HepG2 (cell line): ENCODE data around the gene AVPR1A. TPM values are rescaled to one million over a fixed set of nuclear protein-coding genes. Genes with fewer than 3 reads are reported as not detected.

ENCODE experiments used
- ATAC-seq: fragments of 200-7000 bp; cut with Tn5 transposase; 3 replicates; pipeline ENCODE4 v1.9.1; 2020; ENCODE audit warnings: mild to moderate bottlenecking, moderate library complexity
- BruUV-seq: library from RNA; stranded (reverse); fragments of 400-500 nt; replicated peaks from 2 replicates; lab custom pipeline; 2021; lab: Mats Ljungman, UMichigan
- CTCF ChIA-PET: fragments of 300-600 bp; formaldehyde crosslinking; extraction: SDS; loops from one replicate; lab custom pipeline; 2021; ENCODE audit warnings: low total read pairs, inconsistent platforms, low intra/inter-chr PET ratio; lab: Yijun Ruan, JAX
- POLR2A ChIA-PET: fragments of 350-600 bp; sonication (Branson Sonifier 250); formaldehyde crosslinking; loops from one replicate; lab custom pipeline; 2020; ENCODE audit warnings: antibody characterized with exemption, inconsistent platforms; lab: Yijun Ruan, JAX
- DNase-seq: peaks from one replicate; pipeline ENCODE4 v3.0.0-alpha.2; 2015; ENCODE audit warnings: low spot score
- FAIRE-seq: peaks from 3 replicates; lab custom pipeline; 2011; peaks lifted over from hg19 to GRCh38; lab: Jason Lieb, UNC
- H2AFZ ChIP-seq: one replicate; pipeline ENCODE4 v1.6.1; 2011; ENCODE audit warnings: low read length, inconsistent platforms
- H3K27ac ChIP-seq: fragments of 300-600 bp; 3 replicates; pipeline ENCODE4 v1.8.0; 2011; ENCODE audit warnings: mixed run types, mild to moderate bottlenecking, mixed read lengths, low read length, inconsistent platforms; ENCODE audit not compliant: insufficient read depth; ENCODE audit errors: extremely low read length
- H3K27me3 ChIP-seq, 2 experiments: fragments of 200-600 bp in 1 of 2; 2 replicates in 1 of 2; 3 replicates in 1 of 2; pipeline versions ENCODE4 v1.6.0 to v1.8.0; 2011; ENCODE audit warnings: low read length in 2 of 2, mild to moderate bottlenecking in 2 of 2, moderate library complexity in 2 of 2, inconsistent platforms in 1 of 2; ENCODE audit not compliant: insufficient read depth in 2 of 2, control insufficient read depth in 1 of 2
- H3K36me3 ChIP-seq, 2 experiments: fragments of 200-600 bp in 1 of 2; replicated peaks in 1 of 2; 2 replicates in 1 of 2; 3 replicates in 1 of 2; pipeline versions ENCODE4 v1.5.1 to v1.8.0; 2011; ENCODE audit warnings: low read length in 2 of 2, inconsistent platforms in 1 of 2; ENCODE audit not compliant: insufficient read depth in 2 of 2, control insufficient read depth in 1 of 2
- H3K4me1 ChIP-seq: 2 replicates; pipeline ENCODE4 v1.5.1; 2012; ENCODE audit warnings: low read length, inconsistent platforms; ENCODE audit not compliant: insufficient read depth
- H3K4me2 ChIP-seq: 2 replicates; pipeline ENCODE4 v1.6.0; 2011; ENCODE audit warnings: low read depth, low read length, inconsistent platforms
- H3K4me3 ChIP-seq, 3 experiments: fragments of 200-600 bp in 1 of 3; sonication (generic), shearing (Covaris generic) in 1 of 3; replicated peaks in 1 of 3; 2 replicates each; pipeline ENCODE4 v1.5.1; 2011 to 2016; ENCODE audit warnings: low read length in 3 of 3, inconsistent platforms in 2 of 3, low read depth in 2 of 3, mild to moderate bottlenecking in 2 of 3, control low read depth in 1 of 3, mixed read lengths in 1 of 3; ENCODE audit not compliant: insufficient read depth in 1 of 3
- H3K79me2 ChIP-seq: one replicate; pipeline ENCODE4 v1.6.1; 2011; ENCODE audit warnings: low read length, inconsistent platforms; ENCODE audit not compliant: insufficient read depth
- H3K9ac ChIP-seq: 2 replicates; pipeline ENCODE4 v1.6.0; 2011; ENCODE audit warnings: mild to moderate bottlenecking, low read depth, low read length, inconsistent platforms; ENCODE audit not compliant: insufficient read depth
- H3K9me3 ChIP-seq: 2 replicates; pipeline ENCODE4 v1.5.1; 2012; ENCODE audit warnings: mild to moderate bottlenecking, low read length
- H4K20me1 ChIP-seq: 2 replicates; pipeline ENCODE4 v1.6.0; 2011; ENCODE audit warnings: inconsistent platforms, mild to moderate bottlenecking, low read length, moderate library complexity; ENCODE audit not compliant: insufficient read depth
- NONO ChIP-seq, 2 experiments: fragments of 450-650 bp in 1 of 2; sonication (generic) in 1 of 2; formaldehyde crosslinking in 1 of 2; IDR thresholded peaks in 1 of 2; conservative IDR thresholded peaks in 1 of 2; 2 replicates each; pipeline versions ENCODE4 v1.6.1 to v1.8.0; 2017 to 2022; ENCODE audit warnings: mild to moderate bottlenecking in 1 of 2, missing genetic modification reagents in 1 of 2, moderate library complexity in 1 of 2
- RBAK ChIP-seq: sonication (generic); formaldehyde crosslinking; IDR thresholded peaks from 2 replicates; pipeline ENCODE4 v1.5.1; 2020; ENCODE audit warnings: mild to moderate bottlenecking, missing genetic modification reagents
- SMARCC2 ChIP-seq: fragments of 450-650 bp; IDR thresholded peaks from 2 replicates; pipeline ENCODE4 v1.6.1; 2017; ENCODE audit warnings: antibody characterized with exemption, mild to moderate bottlenecking
- ZNF138 ChIP-seq: sonication (generic); formaldehyde crosslinking; IDR thresholded peaks from 2 replicates; pipeline ENCODE4 v1.5.0; 2020; ENCODE audit warnings: mild to moderate bottlenecking, low read depth, missing genetic modification reagents
- ZNF225 ChIP-seq: sonication (generic); formaldehyde crosslinking; IDR thresholded peaks from 2 replicates; pipeline ENCODE4 v1.4.0; 2020; ENCODE audit warnings: mild to moderate bottlenecking, missing genetic modification reagents
- ZNF644 ChIP-seq: IDR thresholded peaks from 2 replicates; pipeline ENCODE4 v1.6.1; 2016; ENCODE audit warnings: low read depth
- ZSCAN21 ChIP-seq: sonication (generic); formaldehyde crosslinking; IDR thresholded peaks from 2 replicates; pipeline ENCODE4 v1.8.0; 2022; ENCODE audit warnings: mild to moderate bottlenecking, missing genetic modification reagents, moderate library complexity, borderline replicate concordance
- ZSCAN30 ChIP-seq: sonication (generic); formaldehyde crosslinking; IDR thresholded peaks from 2 replicates; pipeline ENCODE4 v1.5.0; 2020; ENCODE audit warnings: mild to moderate bottlenecking, missing genetic modification reagents
- WGBS: methylation state at CpG from one replicate; pipeline ENCODE4 v1.1.6; 2017; ENCODE audit warnings: low lambda C conversion rate; 5-methylcytosine and 5-hydroxymethylcytosine counted together
- in situ Hi-C: cut with HindIII; loops from 2 replicates; pipeline ENCODE4 v1.10.0; 2017; ENCODE audit warnings: low pct_unique_long_range_greater_than_20kb; ENCODE audit not compliant: extremely low pct_ligation_motif_present
- intact Hi-C: fragments of 100-400 bp; cut with micrococcal nuclease; formaldehyde crosslinking; loops from one replicate; pipeline ENCODE4 v1.10.0; 2022; ENCODE audit not compliant: unreplicated experiment
- polyA plus RNA-seq, 8 experiments: library from polyadenylated mRNA; depleted of rRNA in 3 of 8; stranded (reverse) in 7 of 8; unstranded in 1 of 8; fragments of >200 nt; fragmentation: Illumina TruSeq in 4 of 8; extraction: Trizol in 4 of 8; gene quantifications; 2 replicates each; pipeline versions ENCODE4 v1.2.1 to v1.2.3, GENCODE V29; 2011 to 2016; ENCODE audit warnings: low read depth in 4 of 8, missing spikeins in 1 of 8, mixed read lengths in 1 of 8; ENCODE audit not compliant: insufficient read depth in 1 of 8
- total RNA-seq, 5 experiments: library from RNA; depleted of rRNA; stranded (reverse); fragments of >200 nt; fragmentation: Illumina TruSeq; extraction: Trizol; gene quantifications; 2 replicates each; pipeline ENCODE4 v1.2.3, GENCODE V29; 2016; ENCODE audit warnings: low read depth in 1 of 5
- TF ChIP-seq, protein P1 (sequence below): sonication (generic); formaldehyde crosslinking; IDR thresholded peaks from 2 replicates; pipeline ENCODE4 v1.5.0; 2020; ENCODE audit warnings: missing genetic modification reagents
- TF ChIP-seq, protein P2 (sequence below): sonication (generic); formaldehyde crosslinking; IDR thresholded peaks from 2 replicates; pipeline ENCODE4 v1.5.1; 2020; ENCODE audit warnings: mild to moderate bottlenecking, missing genetic modification reagents, borderline replicate concordance

Gene AVPR1A
- total and polyA plus RNA-seq, 2 of the 13 experiments (the other 11 are each of a cell fraction or from before 2014, with no cell fraction given), result not detected

DNA sequence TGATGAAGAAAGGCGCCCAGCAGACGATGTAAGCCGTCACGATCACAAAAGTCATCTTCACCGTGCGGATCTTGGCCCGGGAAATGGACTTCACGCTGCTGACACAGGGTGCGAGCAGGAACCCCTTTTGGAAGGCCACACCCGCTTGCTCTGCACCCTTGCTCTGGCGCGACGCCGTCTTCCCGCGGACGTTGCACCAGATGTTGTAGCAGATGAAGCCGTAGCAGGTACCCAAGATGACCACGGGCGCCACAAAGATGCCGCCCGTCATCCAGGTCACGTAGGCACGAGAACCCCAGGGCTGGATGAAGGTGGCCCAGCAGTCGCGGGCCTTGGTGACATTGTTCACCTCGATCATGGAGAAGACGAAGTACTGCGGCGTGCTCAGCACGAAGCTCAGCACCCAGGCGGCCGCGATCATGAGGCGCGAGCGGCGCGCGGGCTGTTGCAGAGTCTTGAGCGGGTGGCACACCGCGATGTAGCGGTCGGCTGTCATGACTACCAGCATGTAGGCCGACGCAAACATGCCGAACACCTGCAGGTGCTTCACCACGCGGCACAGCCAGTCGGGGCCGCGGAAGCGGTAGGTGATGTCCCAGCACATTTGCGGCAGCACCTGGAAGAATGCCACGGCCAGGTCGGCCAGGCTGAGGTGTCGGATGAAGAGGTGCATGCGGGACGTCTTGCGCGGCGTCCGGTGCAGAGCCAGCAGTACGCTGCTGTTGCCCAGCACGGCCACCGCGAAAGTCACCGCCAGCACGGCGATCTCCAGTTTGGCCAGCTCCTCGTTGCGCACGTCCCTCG lies 890 bp downstream of the AVPR1A start:
- in situ Hi-C loops, result no loop called here
- intact Hi-C loops, result no loop called here
- FAIRE-seq (no peak), ATAC-seq (no peak), DNase-seq (no peak)
- POLR2A ChIA-PET, result no interaction called here
- H3K27me3 ChIP-seq, result peaks cover 0 to 16% of the 10 kb centered on the region in 2 experiments; a peak in 3 of 5 replicates
- H3K36me3 ChIP-seq, result no peaks in the 10 kb centered on the region
- no TSS peak for BruUV-seq
- H3K4me2 ChIP-seq, result no peak overlapping the region
- H3K4me1 ChIP-seq, result peaks cover 7% of the 10 kb centered on the region; the same call in 1 of the 2 replicates
- H3K9ac ChIP-seq, result no peak overlapping the region
- CTCF ChIA-PET, result no interaction called here
- no peak overlapping the region for H3K4me3 ChIP-seq
- no peaks in the 10 kb centered on the region for H4K20me1 ChIP-seq
- WGBS, result 83% methylated on average over 65 of the region's 75 CpGs
- no peak overlapping the region for H3K27ac ChIP-seq
- TF ChIP-seq, protein P1, sequence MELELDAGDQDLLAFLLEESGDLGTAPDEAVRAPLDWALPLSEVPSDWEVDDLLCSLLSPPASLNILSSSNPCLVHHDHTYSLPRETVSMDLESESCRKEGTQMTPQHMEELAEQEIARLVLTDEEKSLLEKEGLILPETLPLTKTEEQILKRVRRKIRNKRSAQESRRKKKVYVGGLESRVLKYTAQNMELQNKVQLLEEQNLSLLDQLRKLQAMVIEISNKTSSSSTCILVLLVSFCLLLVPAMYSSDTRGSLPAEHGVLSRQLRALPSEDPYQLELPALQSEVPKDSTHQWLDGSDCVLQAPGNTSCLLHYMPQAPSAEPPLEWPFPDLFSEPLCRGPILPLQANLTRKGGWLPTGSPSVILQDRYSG, result no peak
- no peak for TF ChIP-seq NONO (IDR thresholded peaks at IDR 0.05)
- TF ChIP-seq NONO (CRISPR knock-in tag; conservative IDR thresholded peaks at IDR 0.05), result no peak
- TF ChIP-seq, protein P2, sequence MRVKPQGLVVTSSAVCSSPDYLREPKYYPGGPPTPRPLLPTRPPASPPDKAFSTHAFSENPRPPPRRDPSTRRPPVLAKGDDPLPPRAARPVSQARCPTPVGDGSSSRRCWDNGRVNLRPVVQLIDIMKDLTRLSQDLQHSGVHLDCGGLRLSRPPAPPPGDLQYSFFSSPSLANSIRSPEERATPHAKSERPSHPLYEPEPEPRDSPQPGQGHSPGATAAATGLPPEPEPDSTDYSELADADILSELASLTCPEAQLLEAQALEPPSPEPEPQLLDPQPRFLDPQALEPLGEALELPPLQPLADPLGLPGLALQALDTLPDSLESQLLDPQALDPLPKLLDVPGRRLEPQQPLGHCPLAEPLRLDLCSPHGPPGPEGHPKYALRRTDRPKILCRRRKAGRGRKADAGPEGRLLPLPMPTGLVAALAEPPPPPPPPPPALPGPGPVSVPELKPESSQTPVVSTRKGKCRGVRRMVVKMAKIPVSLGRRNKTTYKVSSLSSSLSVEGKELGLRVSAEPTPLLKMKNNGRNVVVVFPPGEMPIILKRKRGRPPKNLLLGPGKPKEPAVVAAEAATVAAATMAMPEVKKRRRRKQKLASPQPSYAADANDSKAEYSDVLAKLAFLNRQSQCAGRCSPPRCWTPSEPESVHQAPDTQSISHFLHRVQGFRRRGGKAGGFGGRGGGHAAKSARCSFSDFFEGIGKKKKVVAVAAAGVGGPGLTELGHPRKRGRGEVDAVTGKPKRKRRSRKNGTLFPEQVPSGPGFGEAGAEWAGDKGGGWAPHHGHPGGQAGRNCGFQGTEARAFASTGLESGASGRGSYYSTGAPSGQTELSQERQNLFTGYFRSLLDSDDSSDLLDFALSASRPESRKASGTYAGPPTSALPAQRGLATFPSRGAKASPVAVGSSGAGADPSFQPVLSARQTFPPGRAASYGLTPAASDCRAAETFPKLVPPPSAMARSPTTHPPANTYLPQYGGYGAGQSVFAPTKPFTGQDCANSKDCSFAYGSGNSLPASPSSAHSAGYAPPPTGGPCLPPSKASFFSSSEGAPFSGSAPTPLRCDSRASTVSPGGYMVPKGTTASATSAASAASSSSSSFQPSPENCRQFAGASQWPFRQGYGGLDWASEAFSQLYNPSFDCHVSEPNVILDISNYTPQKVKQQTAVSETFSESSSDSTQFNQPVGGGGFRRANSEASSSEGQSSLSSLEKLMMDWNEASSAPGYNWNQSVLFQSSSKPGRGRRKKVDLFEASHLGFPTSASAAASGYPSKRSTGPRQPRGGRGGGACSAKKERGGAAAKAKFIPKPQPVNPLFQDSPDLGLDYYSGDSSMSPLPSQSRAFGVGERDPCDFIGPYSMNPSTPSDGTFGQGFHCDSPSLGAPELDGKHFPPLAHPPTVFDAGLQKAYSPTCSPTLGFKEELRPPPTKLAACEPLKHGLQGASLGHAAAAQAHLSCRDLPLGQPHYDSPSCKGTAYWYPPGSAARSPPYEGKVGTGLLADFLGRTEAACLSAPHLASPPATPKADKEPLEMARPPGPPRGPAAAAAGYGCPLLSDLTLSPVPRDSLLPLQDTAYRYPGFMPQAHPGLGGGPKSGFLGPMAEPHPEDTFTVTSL (CRISPR knock-in tag), result no peak
- TF ChIP-seq ZSCAN30 (CRISPR knock-in tag), result no peak
- TF ChIP-seq SMARCC2, result no peak
- no peak for TF ChIP-seq ZNF644 (CRISPR knock-in tag)
- no peak for TF ChIP-seq RBAK
- TF ChIP-seq ZNF138 (CRISPR knock-in tag), result no peak
- TF ChIP-seq ZSCAN21, result no peak
- no peak for TF ChIP-seq ZNF225 (CRISPR knock-in tag)
- no peaks in the 10 kb centered on the region for H3K79me2 ChIP-seq
- H2AFZ ChIP-seq, result no peak overlapping the region
- no peaks in the 10 kb centered on the region for H3K9me3 ChIP-seq
